BLaER1 treated with 17β-estradiol and CSF1 and Interleukin-3, amounts not matched to agents 10 nM and 100 nM (cell line): ENCODE data around the gene CLINT1.
A peak's percentile ranks its signal among the peaks of the same experiment; 100 is the strongest.

ENCODE experiments used
- H3K27ac ChIP-seq, 11 experiments: shearing (Covaris generic); formaldehyde crosslinking; 2 replicates each; pipeline ENCODE4 v1.8.1; 2022
- H3K27me3 ChIP-seq, 11 experiments: shearing (Covaris generic); formaldehyde crosslinking; 2 replicates each; pipeline ENCODE4 v1.8.1; 2022
- H3K36me3 ChIP-seq, 11 experiments: shearing (Covaris generic); formaldehyde crosslinking; 2 replicates each; pipeline ENCODE4 v1.8.1; 2022
- H3K4me1 ChIP-seq, 10 experiments: shearing (Covaris generic); formaldehyde crosslinking; 2 replicates each; pipeline ENCODE4 v1.8.1; 2022
- H3K4me2 ChIP-seq, 11 experiments: shearing (Covaris generic); formaldehyde crosslinking; 2 replicates each; pipeline ENCODE4 v1.8.1; 2022
- H3K4me3 ChIP-seq, 10 experiments: shearing (Covaris generic); formaldehyde crosslinking; 2 replicates each; pipeline ENCODE4 v1.8.1; 2022
- H3K9ac ChIP-seq, 11 experiments: shearing (Covaris generic); formaldehyde crosslinking; 2 replicates each; pipeline ENCODE4 v1.8.1; 2022
- H3K9me3 ChIP-seq, 11 experiments: shearing (Covaris generic); formaldehyde crosslinking; replicated peaks in 1 of 11; 2 replicates each; pipeline ENCODE4 v1.8.1; 2022
- H4K20me1 ChIP-seq, 11 experiments: shearing (Covaris generic); formaldehyde crosslinking; 2 replicates each; pipeline ENCODE4 v1.8.1; 2022
- Cebpa-rat ChIP-seq, 11 experiments: shearing (Covaris generic); IDR thresholded peaks; 2 replicates each; pipeline ENCODE4 v1.8.1; 2022

CLINT1 gene

GRCh38 chr5:157858527-157859226, at the start of gene CLINT1:
Gene CLINT1, minus strand, starts transcription at chr5:157859145. Its CDS starts 175 bp downstream, at chr5:157858970.
- H3K36me3 ChIP-seq: peaks cover 6 to 32% (median 23%) of the 10 kb centered on the region in 11 experiments; a peak in 19 of 22 replicates
- peak within 1 kb of the TSS; percentile 88 to 95 (median 93) for H3K27ac ChIP-seq
- H3K4me1 ChIP-seq: peaks cover 34 to 59% (median 55%) of the 10 kb centered on the region in 10 experiments
- peaks cover 38 to 51% (median 40%) of the 10 kb centered on the region in 11 experiments for H4K20me1 ChIP-seq
- peak within 1 kb of the TSS; percentile 79 to 95 (median 86) for H3K4me2 ChIP-seq
- H3K9ac ChIP-seq: peak within 1 kb of the TSS; percentile 87 to 95 (median 93)
- no peaks in the 10 kb centered on the region for H3K27me3 ChIP-seq
- H3K4me3 ChIP-seq: peak within 1 kb of the TSS; percentile 78 to 99 (median 94)
- H3K9me3 ChIP-seq: no peaks in the 10 kb centered on the region
- TF ChIP-seq Cebpa-rat (IDR thresholded peaks at IDR 0.05): no peak

- no peak overlapping the region for H3K9ac ChIP-seq
- TF ChIP-seq Cebpa-rat (IDR thresholded peaks at IDR 0.05): no peak
- H3K4me1 ChIP-seq: peaks cover 6 to 28% (median 23%) of the 10 kb centered on the region in 10 experiments; a peak in 19 of 20 replicates
- H3K4me3 ChIP-seq: no peak overlapping the region
- H3K4me2 ChIP-seq: no peak overlapping the region
- no peaks in the 10 kb centered on the region for H3K36me3 ChIP-seq
- no peaks in the 10 kb centered on the region for H3K27me3 ChIP-seq
- H3K9me3 ChIP-seq: no peaks in the 10 kb centered on the region
- H3K27ac ChIP-seq: no peak overlapping the region
- H4K20me1 ChIP-seq: no peaks in the 10 kb centered on the region
Measured at GRCh38 chr5:157908459-157908858, 49.5 kb upstream of the CLINT1 start.

- H3K9ac ChIP-seq: no peak overlapping the region
- no peak overlapping the region for H3K27ac ChIP-seq
- no peaks in the 10 kb centered on the region for H4K20me1 ChIP-seq
- no peaks in the 10 kb centered on the region for H3K27me3 ChIP-seq
- H3K4me2 ChIP-seq: no peak overlapping the region
- H3K36me3 ChIP-seq: no peaks in the 10 kb centered on the region
- peaks cover 1 to 18% (median 13%) of the 10 kb centered on the region in 10 experiments; a peak in 18 of 20 replicates for H3K4me1 ChIP-seq
- no peak overlapping the region for H3K4me3 ChIP-seq
- H3K9me3 ChIP-seq: no peaks in the 10 kb centered on the region
- no peak for TF ChIP-seq Cebpa-rat (IDR thresholded peaks at IDR 0.05)
Measured at GRCh38 chr5:157907479-157907878, 48.5 kb upstream of the CLINT1 start.

- Histone ChIP-seq H3K9me3 (no peaks in the 10 kb centered on the region), H3K27ac (no peak overlapping the region), H3K4me2 (no peak overlapping the region), H3K4me1 (peaks cover 0 to 5% (median 0%) of the 10 kb centered on the region in 10 experiments; a peak in 1 of 20 replicates), H4K20me1 (no peaks in the 10 kb centered on the region), H3K27me3 (no peaks in the 10 kb centered on the region), H3K4me3 (no peak overlapping the region), H3K36me3 (no peaks in the 10 kb centered on the region), H3K9ac (no peak overlapping the region)
- no peak for TF ChIP-seq Cebpa-rat (IDR thresholded peaks at IDR 0.05)
Measured at GRCh38 chr5:157903117-157903450, 44.1 kb upstream of the CLINT1 start.

GRCh38 chr5:157902449-157903116, 43.6 kb upstream of the CLINT1 start:
- Histone ChIP-seq H3K4me1 (peaks cover 0 to 5% (median 0%) of the 10 kb centered on the region in 10 experiments; a peak in 1 of 20 replicates), H4K20me1 (no peaks in the 10 kb centered on the region), H3K4me2 (no peak overlapping the region), H3K27ac (no peak overlapping the region), H3K9me3 (no peaks in the 10 kb centered on the region), H3K9ac (no peak overlapping the region), H3K4me3 (no peak overlapping the region), H3K36me3 (no peaks in the 10 kb centered on the region), H3K27me3 (no peaks in the 10 kb centered on the region)
- TF ChIP-seq Cebpa-rat (IDR thresholded peaks at IDR 0.05): no peak

GRCh38 chr5:157900644-157901043, 41.7 kb upstream of the CLINT1 start:
- no peak for TF ChIP-seq Cebpa-rat (IDR thresholded peaks at IDR 0.05)
- Histone ChIP-seq H3K4me3 (no peak overlapping the region), H3K9me3 (no peaks in the 10 kb centered on the region), H3K27me3 (no peaks in the 10 kb centered on the region), H3K4me2 (no peak overlapping the region), H3K9ac (no peak overlapping the region), H3K36me3 (no peaks in the 10 kb centered on the region), H3K4me1 (peaks cover 0 to 5% (median 0%) of the 10 kb centered on the region in 10 experiments; a peak in 1 of 20 replicates), H3K27ac (no peak overlapping the region), H4K20me1 (no peaks in the 10 kb centered on the region)

- Histone ChIP-seq H3K4me2 (no peak overlapping the region), H3K36me3 (no peaks in the 10 kb centered on the region), H4K20me1 (no peaks in the 10 kb centered on the region), H3K9ac (no peak overlapping the region), H3K4me1 (peaks cover 0 to 13% (median 7%) of the 10 kb centered on the region in 10 experiments; a peak in 11 of 20 replicates), H3K9me3 (0 out of 22 replicates have a peak, but pooled peaks cover 0 to 5% (median 0%) of the 10 kb centered on the region in 11 experiments), H3K27me3 (no peaks in the 10 kb centered on the region), H3K27ac (no peak overlapping the region), H3K4me3 (no peak overlapping the region)
- TF ChIP-seq Cebpa-rat (IDR thresholded peaks at IDR 0.05): no peak
Measured at GRCh38 chr5:157893611-157894010, 34.7 kb upstream of the CLINT1 start.

- H3K27ac ChIP-seq: no peak overlapping the region
- H3K9ac ChIP-seq: no peak overlapping the region
- no peaks in the 10 kb centered on the region for H4K20me1 ChIP-seq
- H3K27me3 ChIP-seq: no peaks in the 10 kb centered on the region
- peaks cover 0 to 13% (median 7%) of the 10 kb centered on the region in 10 experiments; a peak in 11 of 20 replicates for H3K4me1 ChIP-seq
- no peak overlapping the region for H3K4me3 ChIP-seq
- no peak overlapping the region for H3K4me2 ChIP-seq
- H3K9me3 ChIP-seq: peaks cover 0 to 6% (median 3%) of the 10 kb centered on the region in 11 experiments; a peak in 6 of 22 replicates
- no peak for TF ChIP-seq Cebpa-rat (IDR thresholded peaks at IDR 0.05)
- H3K36me3 ChIP-seq: no peaks in the 10 kb centered on the region
Measured at GRCh38 chr5:157892974-157893373, 34.0 kb upstream of the CLINT1 start.

- Histone ChIP-seq H4K20me1 (no peaks in the 10 kb centered on the region), H3K4me1 (peaks cover 0 to 13% (median 7%) of the 10 kb centered on the region in 10 experiments; a peak in 11 of 20 replicates), H3K4me2 (peak overlapping the region in 8 of 11 experiments; percentile 1 to 44 (median 18); a peak in 7 of 22 replicates), H3K27ac (no peak overlapping the region), H3K27me3 (no peaks in the 10 kb centered on the region), H3K4me3 (no peak overlapping the region), H3K36me3 (no peaks in the 10 kb centered on the region), H3K9me3 (peaks cover 17 to 26% (median 22%) of the 10 kb centered on the region in 11 experiments), H3K9ac (no peak overlapping the region)
- TF ChIP-seq Cebpa-rat (IDR thresholded peaks at IDR 0.05): no peak
Measured at GRCh38 chr5:157890836-157891597, 32.1 kb upstream of the CLINT1 start.
